HG02763 (cell line): ENCODE measurements around the gene COL19A1.
"Not testable (repeated sequence)": the region's sequence is repeated elsewhere in the genome, so short reads cannot be mapped to it uniquely, and the experiment has no call there.

Experiments used
- ATAC-seq: cut with Tn5 transposase; IDR thresholded peaks from one replicate; pipeline ENCODE4 v1.9.1; 2021; ENCODE audit warnings: mild to moderate bottlenecking, moderate library complexity; ENCODE audit not compliant: unreplicated experiment

COL19A1 gene

DNA sequence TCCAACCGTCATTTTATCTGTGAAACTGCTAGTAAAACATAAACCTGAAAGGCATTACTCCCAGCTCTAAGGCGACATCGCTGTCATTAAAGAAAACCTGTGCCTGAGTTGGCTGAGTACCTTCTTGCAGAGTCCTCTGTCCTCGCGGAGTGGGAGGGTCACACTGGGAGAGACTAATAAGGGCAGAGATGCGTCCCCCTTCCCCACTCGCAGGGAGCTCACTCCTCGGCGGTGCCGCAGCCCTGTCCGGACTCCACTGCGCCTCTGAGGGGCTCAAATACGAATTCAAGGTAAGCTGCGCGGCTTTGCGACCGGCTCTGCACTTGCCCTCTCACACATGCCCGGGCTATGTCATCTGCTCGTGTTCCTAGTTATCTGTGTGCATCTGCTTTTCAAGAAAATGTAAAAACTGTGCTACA lies at the start of gene COL19A1:
Gene COL19A1, plus strand, starts transcription at position 206 of the 419 bp plus-strand sequence. CDS start 13,012 bp downstream, outside the sequence.
- peak; percentile 47 for ATAC-seq

DNA sequence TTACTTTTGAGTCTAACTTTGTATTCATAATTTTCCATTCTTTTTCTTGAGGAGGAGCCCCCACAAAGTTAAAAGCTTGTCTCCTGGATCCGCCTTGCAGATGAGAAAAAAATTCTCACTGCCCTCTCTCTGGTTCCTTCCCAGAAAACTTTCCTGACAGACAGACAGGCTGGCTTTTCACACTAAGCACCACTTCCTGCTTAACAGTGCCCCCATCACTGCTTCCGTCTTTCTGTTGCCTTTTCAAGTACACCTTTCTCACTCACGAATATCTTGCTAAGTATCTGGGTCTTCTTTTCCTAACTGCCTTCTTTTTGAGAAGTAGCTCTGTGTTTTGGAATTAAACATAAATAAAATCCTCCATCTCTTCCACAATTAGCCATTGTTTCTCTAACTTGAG lies 49.8 kb upstream of the COL19A1 start:
- no peak for ATAC-seq

DNA sequence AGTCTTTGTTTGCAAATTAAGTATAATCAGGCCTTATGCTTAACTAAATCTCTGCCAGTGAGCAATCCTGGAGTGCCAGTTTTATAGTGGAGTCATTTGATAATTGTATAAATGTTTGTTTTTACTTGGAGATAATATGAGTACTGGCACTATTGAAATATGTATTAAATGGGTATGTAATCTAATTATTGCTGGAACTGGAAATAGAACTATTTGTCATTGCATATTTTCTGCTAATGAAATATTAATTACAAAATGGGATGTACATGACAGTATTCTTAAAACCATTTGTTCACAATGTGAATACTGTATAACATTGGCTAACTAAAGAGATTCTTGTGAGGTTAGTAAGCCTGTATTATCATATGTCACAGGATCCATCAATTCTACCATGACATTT lies 49.0 kb upstream of the COL19A1 start:
- no peak for ATAC-seq

DNA sequence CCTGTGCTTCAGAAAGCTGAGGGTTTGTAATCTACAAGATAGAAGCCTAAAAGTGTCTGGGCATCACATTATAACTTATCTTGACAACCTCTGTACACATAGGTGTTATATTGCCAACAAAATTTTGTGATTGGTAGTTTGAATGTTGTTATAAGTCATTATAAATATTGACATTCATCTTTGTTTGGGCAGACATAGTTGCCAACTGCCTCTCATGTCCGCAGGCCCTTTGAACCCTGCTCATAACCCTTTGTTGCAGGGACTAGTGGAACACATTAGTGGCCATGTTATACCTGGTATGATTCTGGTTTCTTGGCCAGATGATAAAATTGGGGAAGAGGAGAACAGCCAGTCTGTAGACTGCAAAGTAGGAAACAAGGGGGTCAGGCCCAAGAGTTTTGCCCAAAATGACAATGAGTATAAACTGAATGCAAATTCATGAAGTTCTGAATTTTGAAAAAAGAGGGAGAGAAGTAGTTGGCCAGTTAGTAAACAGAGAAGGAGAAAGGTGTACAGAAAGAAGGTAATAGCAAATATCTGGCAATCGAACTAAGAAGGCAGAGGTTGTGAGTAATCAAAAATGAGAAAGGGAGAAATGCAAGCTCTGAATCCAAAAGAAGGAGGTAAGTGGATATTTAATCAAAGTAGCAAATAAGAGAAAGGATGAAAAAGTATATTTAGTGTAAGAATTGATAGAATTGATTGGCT lies 48.0 kb upstream of the COL19A1 start:
- ATAC-seq = no peak

DNA sequence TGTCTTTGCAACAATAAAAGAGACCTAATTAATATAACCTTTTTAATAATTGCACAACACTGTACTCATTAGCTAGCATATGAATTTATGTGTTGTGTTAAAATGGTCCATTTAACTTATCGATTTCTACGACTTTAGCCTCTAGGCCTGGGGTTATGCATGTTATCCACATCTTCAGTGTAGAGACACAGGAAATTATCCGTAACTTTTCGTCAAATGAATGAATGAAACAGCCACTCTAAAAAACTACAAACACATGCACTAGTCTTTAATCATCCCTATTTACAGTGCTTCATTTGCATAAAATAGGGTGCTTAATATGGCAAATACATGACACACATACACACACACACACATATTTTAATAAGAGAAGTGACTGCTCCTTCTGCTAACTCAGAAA lies 47.2 kb upstream of the COL19A1 start:
- no peak for ATAC-seq

DNA sequence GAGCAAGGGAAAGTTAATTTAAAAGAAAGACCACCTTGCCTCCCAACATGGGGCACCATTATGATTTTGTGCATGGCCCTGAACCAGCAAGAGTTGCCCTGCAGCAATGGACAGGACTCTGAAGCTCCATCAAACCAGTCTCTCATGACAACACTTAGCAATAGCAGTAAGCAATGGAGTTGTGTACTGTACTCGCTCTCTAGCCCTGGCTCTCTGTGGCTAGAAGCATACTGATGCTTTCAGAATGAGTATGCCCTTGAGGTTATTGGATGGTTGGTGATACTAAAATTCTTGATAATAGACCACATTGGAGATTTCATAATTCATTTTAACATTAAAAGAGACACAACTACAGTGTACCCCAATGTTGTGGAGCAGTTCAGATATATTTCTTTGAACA lies 46.3 kb upstream of the COL19A1 start:
- ATAC-seq = no peak

DNA sequence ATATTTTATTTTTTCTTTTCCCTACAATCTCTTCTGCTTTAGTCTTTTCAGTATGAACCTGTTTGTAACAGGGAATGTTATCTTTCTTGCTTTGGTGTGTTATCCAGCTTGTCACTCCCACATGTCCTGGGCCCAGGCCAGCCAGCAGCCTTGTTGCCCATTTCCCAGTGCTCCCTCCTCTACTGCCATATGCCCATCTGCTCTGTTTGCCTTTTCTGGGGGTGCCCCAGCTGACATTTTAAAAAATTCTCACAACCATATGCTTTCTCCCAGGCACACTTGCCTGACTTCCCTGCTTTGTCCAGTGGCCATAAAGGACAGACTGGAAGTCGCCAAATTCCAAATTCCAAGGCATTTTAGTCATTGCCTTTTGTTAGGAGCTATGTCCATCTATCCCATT lies 45.9 kb upstream of the COL19A1 start:
- ATAC-seq = no peak

DNA sequence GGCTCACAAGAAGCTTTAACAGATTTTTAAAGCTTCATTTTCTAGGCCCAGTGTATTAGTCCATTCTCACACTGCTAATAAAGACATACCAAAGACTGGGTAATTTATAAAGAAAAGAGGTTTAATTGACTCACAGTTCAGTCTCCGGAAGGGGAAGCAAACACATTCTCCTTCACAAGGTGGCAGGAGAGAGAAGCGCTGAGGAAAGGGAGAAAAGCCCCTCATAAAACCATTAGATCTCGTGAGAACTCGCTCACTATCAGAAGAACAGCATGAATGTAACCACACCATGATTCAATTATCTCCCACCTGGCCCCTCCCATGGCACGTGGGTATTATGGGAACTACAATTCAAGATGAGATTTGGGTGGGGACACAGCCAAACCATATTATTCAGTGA lies 42.0 kb upstream of the COL19A1 start:
- ATAC-seq = not testable (repeated sequence)

DNA sequence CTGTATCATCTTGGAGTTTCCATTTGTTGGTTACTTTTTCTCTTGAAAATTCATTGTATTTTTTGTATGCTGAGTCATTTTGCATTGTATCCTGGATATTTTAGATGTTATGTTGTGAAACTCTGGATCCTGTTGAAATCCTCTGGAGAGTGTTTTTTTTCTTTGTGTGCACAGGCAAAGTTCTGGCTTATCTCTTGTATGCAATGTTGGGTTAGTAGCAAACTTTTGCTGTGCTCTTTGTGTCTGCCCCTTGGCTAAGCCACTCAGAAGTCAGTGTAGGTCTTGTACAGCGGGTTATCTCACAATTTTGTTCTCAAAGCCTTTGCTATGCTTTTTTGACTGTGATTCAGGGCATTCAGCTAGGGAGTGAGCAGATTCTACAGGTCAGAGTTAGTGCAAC lies 40.5 kb upstream of the COL19A1 start:
- no peak for ATAC-seq

DNA sequence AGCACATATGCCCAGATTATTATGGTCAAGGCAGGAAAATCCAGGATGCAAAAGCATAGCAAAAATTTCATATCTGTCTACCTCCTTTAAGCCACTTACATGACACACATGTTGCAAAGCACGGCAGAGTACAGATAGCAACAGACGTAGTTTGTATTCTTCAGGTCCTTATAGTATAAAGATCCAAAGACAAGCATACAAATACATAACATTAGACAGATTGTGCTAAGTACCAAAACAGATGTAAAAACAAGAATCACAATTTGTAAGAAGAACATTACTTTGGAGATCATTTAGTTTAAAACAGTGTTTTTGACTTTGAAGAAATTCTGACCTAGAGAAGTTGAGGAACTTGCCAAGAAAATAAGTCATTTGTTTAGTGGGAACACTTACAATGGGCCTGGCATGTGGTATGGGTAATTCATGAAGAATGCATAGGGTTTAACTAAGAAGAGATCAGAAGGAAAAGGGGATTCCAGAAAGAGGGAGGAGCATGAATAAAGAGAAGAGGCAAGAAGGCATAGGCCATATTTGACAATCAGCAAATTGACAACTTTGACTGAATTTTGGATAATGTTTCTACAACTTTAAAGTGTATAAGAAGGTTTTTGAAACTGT lies 39.0 kb upstream of the COL19A1 start:
- ATAC-seq = no peak

DNA sequence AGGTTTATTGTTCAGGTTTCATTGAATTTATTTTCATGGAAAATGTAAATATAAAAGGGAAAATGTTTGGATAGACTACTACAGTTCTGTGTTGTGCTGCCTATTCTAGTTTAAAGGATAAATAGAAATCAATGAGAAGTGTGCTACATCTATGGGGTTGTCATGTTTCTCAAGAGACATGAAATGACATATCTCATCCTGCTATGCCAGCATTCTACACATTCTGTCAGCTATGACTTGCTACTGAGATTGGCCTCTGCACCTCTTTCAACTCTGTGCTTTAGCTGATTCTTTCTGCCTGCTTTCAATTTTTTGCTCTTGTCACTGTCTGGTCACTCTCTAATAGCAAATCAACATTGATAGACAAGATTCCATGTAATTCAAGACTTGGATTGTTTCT lies 33.8 kb upstream of the COL19A1 start:
- no peak for ATAC-seq

DNA sequence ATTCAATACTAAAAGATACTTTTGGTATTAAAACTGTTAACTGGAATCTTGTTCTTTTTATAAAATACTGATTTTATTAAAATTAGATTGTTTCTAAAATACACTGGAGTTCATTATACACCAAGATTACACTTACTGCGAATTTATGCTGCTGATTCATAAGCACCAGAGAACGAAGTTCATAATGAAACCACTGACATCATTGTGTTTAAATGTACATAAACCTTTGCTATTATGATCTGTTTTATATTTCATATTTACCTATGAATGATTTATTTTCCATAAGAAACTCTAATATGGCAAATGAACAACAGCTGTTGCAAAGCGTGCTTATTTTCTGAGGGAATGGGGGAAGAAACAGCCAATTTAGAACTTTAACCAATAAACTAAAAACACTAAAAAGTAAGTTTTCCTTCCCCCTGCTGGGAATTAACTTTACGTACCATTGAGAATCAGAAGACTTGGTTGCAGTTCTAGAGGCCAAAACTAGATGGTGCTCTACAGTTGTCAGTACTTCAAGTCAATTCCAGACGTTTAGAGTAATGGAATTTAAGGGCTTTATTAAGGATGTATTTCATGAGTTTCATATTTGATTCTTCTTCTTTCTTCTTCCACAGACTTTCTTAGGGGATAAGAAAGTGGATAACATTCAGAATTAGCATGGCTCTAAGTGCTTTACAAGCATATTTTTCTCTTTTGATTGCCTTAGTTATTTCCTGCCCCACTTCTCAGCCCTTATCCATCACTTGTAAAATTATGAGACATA lies 30.8 kb upstream of the COL19A1 start:
- ATAC-seq = peak; percentile 68

DNA sequence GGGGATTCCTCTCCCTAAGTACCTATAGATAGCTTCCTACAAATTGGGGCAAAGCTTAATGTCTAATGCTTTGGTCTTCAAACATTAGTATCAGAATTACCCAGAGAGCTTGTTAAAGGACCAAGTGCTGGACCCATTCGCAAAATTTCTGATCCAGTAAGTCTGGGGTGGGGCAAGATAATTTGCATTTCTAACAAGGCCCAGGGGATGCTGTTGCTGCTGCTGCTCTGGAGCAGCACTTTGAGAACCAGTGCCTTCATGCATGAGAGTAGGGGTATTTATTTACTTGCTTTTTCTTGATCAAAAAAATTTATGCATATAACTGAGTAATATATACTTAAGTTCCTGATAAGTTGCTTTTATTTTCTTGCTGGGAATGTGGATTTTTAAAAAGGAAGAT lies 24.5 kb upstream of the COL19A1 start:
- ATAC-seq = no peak

DNA sequence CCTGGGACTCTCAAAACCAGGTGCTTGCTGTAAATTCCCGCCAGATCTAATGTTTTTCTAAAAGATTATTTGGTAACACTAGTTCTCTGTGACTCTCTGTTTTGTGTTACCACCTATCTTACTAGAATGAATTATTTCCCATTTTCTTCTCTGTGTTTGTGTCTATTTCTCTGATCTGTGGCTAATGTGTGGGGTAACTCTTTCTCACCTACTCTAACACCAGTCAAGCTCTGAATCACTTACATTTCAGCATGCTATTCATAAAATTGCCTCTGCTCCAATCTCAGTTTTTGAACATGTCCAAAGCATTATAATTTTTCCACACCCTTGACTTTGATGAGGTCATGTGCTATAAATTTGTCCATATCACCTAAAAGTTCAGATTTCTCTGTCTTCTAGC lies 23.2 kb upstream of the COL19A1 start:
- ATAC-seq = no peak

DNA sequence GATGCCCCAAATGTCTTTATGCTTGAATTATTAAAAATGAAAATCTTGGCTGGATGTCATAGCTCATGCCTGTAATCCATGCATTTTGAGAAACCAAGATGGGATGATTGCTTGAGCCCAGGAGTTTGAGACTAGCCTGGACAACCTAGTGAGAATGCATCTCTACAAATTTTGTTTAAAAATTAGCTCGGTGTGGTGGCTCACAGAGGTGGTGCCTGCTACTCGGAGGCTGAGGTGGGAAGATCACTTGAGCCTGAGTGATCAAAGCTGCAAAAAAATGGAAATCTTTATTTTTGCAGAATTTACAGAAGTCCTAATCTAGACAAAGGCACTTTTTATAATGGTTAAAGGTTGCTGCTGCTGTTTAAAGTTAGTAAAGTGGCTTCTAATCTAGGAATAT lies 20.0 kb upstream of the COL19A1 start:
- no peak for ATAC-seq

DNA sequence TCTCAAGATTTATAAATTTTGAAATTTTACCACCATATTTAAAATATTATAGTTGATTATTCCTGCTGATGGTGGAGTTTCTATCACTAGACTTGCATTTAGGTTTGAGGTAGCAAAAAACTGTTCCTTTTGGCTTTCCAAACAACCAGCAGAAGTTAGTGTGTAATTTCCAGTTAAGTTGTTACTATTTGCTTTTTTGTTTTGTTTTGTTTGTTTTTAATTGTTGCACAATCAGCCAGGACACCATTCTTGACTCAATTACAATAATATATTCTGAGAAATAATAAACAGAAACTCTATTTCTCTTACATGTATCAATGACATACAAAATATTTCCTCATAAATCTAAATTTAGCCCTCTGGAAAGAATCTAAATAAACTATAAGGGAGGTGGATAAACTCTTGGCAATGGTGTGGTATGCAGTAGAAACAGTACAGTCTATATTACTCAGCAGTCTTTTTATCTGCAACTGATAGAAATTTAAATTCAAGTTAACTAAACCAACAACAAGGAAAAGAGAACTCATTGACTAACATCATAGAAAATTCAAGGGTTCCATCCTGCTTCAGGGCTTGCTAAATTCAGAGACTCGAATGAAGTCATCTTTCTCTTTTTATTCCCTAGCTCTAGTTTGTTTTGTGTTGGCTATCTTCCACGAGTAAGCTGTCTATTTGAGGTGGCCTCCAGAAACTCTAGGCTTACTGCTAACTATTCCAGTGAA lies 19.4 kb upstream of the COL19A1 start:
- ATAC-seq = no peak

DNA sequence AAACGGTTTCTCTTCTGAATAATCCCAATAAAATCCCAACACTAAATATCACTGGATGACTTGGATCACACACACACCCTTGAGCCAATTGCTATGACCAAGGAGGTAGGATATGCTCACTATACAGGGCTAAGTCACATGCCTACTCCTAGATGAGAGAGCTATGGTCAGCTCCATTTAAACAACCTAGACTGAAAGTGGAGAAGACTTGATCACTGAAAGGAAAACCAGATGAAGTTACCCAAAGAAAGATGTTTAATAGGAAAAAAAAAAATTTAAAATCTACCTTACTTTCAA lies 18.9 kb upstream of the COL19A1 start:
- no peak for ATAC-seq

DNA sequence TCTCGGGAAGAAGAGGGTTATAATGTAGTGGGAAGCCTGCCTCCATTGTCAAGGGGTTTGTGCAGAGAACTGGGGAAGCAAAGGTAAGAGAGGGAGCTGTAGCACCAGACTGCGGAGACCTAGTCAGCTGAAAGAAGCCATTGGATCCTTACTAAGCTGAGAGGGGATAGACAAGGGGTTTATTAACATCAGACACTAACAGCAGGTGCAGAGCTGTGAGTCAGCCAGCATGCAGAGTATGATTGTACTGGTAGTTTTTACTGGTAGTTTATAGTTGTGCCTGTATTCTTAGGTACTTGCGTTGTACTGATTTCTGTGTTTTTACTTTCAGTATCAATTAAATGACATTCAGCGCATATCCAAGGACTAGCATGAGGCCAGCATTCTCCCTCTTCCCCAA lies 17.8 kb upstream of the COL19A1 start:
- ATAC-seq = no peak

DNA sequence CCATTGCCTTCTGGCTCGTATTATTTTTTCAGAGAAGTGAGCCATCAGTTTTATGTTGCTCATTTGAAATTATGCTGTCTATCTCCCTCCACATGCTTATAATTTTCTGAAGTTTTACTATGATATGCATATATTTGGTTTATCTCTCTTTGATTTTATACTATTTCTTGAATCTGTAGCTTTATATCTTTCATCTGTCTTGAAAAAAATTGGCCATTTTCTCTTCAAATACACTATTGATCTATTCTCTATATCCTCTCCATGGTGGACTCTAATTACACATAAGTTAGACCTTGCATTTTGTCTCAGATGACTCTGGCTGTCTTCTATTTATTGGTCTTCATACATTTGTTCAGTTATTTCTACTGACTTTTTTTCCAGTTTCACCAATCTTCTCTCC lies 13.7 kb upstream of the COL19A1 start:
- no peak for ATAC-seq

DNA sequence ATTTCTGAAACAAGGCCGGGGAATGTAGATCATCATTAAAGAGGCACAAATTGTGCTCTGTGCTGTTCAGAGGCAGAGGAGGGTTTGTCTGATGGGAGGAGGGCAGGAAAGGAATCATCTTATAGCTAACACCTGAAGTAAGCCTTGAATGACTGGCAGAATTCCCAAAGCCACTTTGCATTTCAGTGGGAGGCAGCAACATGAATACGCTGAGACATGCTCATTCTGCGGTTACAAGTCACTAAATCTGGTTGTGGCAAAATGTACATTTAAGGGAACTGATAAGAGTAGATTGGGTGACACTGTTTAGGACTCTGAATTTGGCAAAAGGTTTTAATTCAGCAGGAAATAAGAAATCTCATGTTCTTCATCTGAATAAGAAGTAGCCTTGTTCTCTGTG lies 4.4 kb upstream of the COL19A1 start:
- no peak for ATAC-seq

DNA sequence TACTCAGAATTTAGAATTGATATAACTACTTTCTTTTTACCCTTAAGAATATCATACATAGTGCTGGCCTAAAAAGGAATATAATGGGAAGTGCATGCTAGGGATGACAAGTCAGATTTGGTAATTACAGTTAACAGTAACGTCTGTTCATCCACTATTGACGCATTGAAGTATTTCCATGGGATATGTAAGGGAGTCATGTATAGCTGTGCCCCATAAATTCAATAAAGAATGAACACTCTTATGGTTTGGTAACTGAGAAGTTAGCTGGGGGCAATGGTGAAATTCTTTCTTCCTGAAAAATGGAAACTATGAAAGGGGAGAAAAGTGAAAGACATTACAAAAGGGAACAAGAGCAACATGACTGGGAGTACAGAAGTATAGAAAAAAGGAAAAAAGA lies 2.6 kb upstream of the COL19A1 start:
- ATAC-seq = no peak

DNA sequence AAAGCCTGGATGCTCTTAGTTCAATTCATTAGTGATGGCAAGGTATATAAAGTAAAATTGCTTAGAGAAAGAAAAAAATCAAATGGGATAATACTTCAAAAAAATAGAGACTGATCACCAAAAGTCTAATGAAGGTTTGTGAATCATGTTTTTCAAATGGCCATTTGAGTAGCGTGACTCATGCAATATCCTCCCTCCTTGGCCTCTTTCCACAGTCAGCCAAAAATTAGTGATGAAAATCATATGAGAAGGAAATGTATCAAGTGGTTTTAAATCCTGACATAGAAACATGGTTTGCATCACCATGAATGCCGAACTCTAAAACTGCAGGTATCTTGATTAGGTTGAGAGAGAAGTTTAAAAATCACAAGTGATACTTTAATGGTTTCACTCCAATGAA lies 1.2 kb upstream of the COL19A1 start:
- ATAC-seq = no peak
